Adipocyte (in vitro differentiated cells): ENCODE measurements around the gene ATP5IF1.
A peak's percentile ranks its signal among the peaks of the same experiment; 100 is the strongest.

ENCODE experiments used
- DNase-seq: peaks from one replicate; pipeline ENCODE4 v3.0.0-alpha.2; 2015; ENCODE audit warnings: low read depth
- H3K27me3 ChIP-seq: replicated peaks from 2 replicates; pipeline ENCODE4 v1.7.0; 2013; ENCODE audit warnings: mild to moderate bottlenecking, low read length, moderate library complexity; ENCODE audit not compliant: control insufficient read depth, insufficient read depth
- H3K36me3 ChIP-seq: 2 replicates; pipeline ENCODE4 v1.7.0; 2013; ENCODE audit warnings: low read length, mild to moderate bottlenecking, moderate library complexity; ENCODE audit not compliant: control insufficient read depth, insufficient read depth, severe bottlenecking
- H3K4me1 ChIP-seq: 2 replicates; pipeline ENCODE4 v1.7.0; 2013; ENCODE audit warnings: mild to moderate bottlenecking, low read length, moderate library complexity; ENCODE audit not compliant: control insufficient read depth, insufficient read depth
- H3K4me3 ChIP-seq: 2 replicates; pipeline ENCODE4 v1.7.0; 2013; ENCODE audit warnings: mild to moderate bottlenecking, low read length, moderate library complexity
- H3K9ac ChIP-seq: 2 replicates; pipeline ENCODE4 v1.7.0; 2013; ENCODE audit warnings: mild to moderate bottlenecking, low read length, moderate library complexity
- H3K9me3 ChIP-seq: 2 replicates; pipeline ENCODE4 v1.7.0; 2013; ENCODE audit warnings: mild to moderate bottlenecking, low read length, moderate library complexity; ENCODE audit not compliant: control insufficient read depth

Gene ATP5IF1

DNA sequence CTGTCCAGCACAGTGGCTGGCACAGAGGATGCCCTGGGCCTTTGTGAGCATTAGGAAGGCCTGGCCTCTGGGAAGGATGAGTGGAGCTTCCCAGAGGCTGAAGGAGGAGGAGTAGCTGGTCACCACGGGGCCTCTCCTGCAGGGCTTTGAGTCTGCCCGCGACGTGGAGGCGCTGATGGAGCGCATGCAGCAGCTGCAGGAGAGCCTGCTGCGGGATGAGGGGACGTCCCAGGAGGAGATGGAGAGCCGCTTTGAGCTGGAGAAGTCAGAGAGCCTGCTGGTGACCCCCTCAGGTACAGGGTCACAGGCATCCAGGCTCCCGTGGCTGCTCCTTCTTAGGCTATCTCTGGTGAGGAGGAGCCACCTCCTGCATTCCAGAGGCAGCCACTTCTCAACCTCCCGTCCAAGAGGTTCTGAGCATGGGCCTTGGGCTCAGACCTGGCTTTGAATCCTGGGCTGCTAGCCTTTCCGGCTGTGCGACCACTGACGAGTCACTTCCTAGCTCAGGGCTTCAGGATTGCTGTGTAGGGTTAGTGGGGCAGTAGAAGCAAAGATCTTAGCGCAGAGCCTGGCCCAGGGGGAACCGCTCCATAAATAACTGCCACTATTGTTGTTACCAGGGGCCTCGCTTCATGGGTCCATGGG, 37.4 kb downstream of the ATP5IF1 start:
- H3K36me3 ChIP-seq = peaks cover 85% of the 10 kb centered on the region
- H3K4me3 ChIP-seq = no peak overlapping the region
- H3K27me3 ChIP-seq = no peaks in the 10 kb centered on the region
- no peaks in the 10 kb centered on the region for H3K9me3 ChIP-seq
- no peak for DNase-seq
- no peaks in the 10 kb centered on the region for H3K4me1 ChIP-seq
- no peak overlapping the region for H3K9ac ChIP-seq

- no peak overlapping the region for H3K4me3 ChIP-seq
- no peaks in the 10 kb centered on the region for H3K27me3 ChIP-seq
- DNase-seq = no peak
- no peak overlapping the region for H3K9ac ChIP-seq
- peaks cover 95% of the 10 kb centered on the region for H3K36me3 ChIP-seq
- peaks cover 25% of the 10 kb centered on the region for H3K4me1 ChIP-seq
- H3K9me3 ChIP-seq = no peaks in the 10 kb centered on the region
Observed at GRCh38 chr1:28278763-28279162, 42.8 kb downstream of the ATP5IF1 start.

GRCh38 chr1:28279721-28280120, 43.8 kb downstream of the ATP5IF1 start:
- no peak overlapping the region for H3K9ac ChIP-seq
- no peaks in the 10 kb centered on the region for H3K9me3 ChIP-seq
- H3K36me3 ChIP-seq = peaks cover 86% of the 10 kb centered on the region
- no peak overlapping the region for H3K4me3 ChIP-seq
- no peaks in the 10 kb centered on the region for H3K27me3 ChIP-seq
- DNase-seq = no peak
- H3K4me1 ChIP-seq = peaks cover 25% of the 10 kb centered on the region

- H3K9me3 ChIP-seq = no peaks in the 10 kb centered on the region
- peak overlapping the region; percentile 5 for H3K9ac ChIP-seq
- peaks cover 78% of the 10 kb centered on the region for H3K36me3 ChIP-seq
- peaks cover 25% of the 10 kb centered on the region for H3K4me1 ChIP-seq
- H3K4me3 ChIP-seq = no peak overlapping the region
- no peak for DNase-seq
- no peaks in the 10 kb centered on the region for H3K27me3 ChIP-seq
Observed at GRCh38 chr1:28280501-28280900, 44.6 kb downstream of the ATP5IF1 start.

DNA sequence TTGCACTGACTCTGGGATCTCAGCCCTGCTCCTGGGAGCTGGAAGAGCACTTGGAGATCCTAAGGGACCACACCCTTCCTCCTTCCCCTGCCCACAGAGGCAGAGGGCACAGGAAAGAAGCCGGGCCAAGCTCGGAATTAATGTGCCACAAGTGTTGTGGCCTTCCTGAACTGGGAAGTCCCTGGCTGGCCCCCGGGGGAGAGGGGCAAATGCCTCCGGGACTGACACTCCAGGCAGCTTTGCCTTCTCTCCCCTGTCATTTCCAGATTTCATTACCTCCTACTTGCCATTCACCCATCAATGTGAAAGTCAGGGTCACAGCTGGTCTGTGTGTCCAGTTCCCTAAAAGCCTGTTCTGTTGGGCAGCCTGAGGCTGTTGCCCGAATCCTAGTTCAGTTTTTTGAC, 45.1 kb downstream of the ATP5IF1 start:
- no peaks in the 10 kb centered on the region for H3K9me3 ChIP-seq
- no peak overlapping the region for H3K4me3 ChIP-seq
- peaks cover 25% of the 10 kb centered on the region for H3K4me1 ChIP-seq
- peaks cover 73% of the 10 kb centered on the region for H3K36me3 ChIP-seq
- no peak for DNase-seq
- peak overlapping the region; percentile 5 for H3K9ac ChIP-seq
- H3K27me3 ChIP-seq = no peaks in the 10 kb centered on the region

DNA sequence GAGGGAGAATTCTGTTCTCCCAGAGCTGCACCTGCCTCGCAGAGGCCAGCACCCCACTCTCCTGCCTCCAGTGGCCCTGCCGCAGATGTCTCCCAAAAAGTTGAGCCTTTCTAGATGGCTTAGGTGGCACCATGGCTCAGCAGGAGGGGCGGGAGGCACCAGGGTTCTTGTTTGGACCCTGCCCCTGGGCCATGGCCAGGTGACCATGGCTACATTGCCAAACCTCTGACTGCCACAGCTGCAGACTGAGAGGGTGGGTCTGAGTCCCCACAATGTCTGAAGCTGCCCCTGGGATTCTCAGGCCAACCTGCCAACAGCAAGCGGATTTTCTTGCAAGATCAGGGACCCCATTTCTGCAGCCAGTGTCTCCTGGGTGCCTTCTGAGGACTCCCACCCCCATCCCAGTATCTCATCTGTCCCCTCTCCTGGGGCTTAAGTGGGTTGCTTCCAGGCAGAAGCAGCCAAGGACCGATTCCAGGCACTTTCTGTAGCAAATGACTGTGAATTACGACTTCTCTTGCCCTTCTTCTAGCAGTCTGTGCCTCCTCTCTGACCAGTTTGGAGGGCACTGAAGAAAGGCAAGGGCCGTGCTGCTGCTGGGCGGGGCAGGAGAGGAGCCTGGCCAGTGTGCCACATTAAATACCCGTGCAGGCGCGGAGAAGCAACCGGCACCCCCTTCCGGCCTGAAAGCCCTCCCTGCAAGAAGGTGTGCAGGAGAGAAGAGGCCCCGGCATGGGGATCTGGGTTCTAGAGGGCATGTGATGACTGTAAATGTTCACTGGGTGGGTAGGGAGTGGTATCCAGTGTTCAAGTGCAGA, 45.9 kb downstream of the ATP5IF1 start:
- Histone ChIP-seq H3K27me3 (no peaks in the 10 kb centered on the region), H3K9me3 (no peaks in the 10 kb centered on the region), H3K4me1 (peaks cover 25% of the 10 kb centered on the region), H3K4me3 (no peak overlapping the region), H3K9ac (no peak overlapping the region), H3K36me3 (peaks cover 66% of the 10 kb centered on the region)
- DNase-seq = no peak

- Histone ChIP-seq H3K4me1 (peaks cover 25% of the 10 kb centered on the region), H3K27me3 (no peaks in the 10 kb centered on the region), H3K36me3 (peaks cover 57% of the 10 kb centered on the region), H3K4me3 (no peak overlapping the region), H3K9me3 (no peaks in the 10 kb centered on the region), H3K9ac (no peak overlapping the region)
- DNase-seq = no peak
Observed at GRCh38 chr1:28282426-28283407, 46.8 kb downstream of the ATP5IF1 start.

DNA sequence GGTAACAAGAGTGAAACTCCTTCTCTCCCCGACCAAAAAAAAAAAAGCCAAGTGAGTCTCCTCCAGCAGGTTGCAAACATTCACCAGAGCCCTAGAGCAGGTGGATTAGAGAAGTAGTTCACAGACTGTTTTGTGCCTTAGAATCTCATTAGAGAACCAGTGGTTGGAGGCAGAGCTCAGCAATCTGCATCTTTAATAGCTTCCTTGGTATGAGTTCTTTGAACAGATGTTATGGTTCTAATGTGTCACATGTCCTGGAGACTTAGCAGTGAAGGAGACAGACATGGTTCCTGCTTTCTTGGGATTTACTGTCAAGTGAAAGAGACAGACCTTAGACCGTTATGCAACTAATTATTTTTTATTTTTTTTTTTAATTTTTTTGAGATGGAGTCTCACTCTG, 50.2 kb downstream of the ATP5IF1 start:
- no peaks in the 10 kb centered on the region for H3K27me3 ChIP-seq
- DNase-seq = no peak
- H3K9ac ChIP-seq = no peak overlapping the region
- H3K36me3 ChIP-seq = peaks cover 23% of the 10 kb centered on the region
- no peak overlapping the region for H3K4me3 ChIP-seq
- H3K4me1 ChIP-seq = peaks cover 14% of the 10 kb centered on the region
- no peaks in the 10 kb centered on the region for H3K9me3 ChIP-seq
